KOPT-K1 (cell line): ENCODE results near the gene SOCS6.

Experiments used
- H3K27ac ChIP-seq: fragments of 200-600 bp; sonication (generic); 2 replicates; pipeline ENCODE4 v1.5.1; 2016; ENCODE audit warnings: antibody characterized with exemption, mild to moderate bottlenecking, low read depth, low read length; ENCODE audit not compliant: poor library complexity, severe bottlenecking
- H3K36me3 ChIP-seq: fragments of 200-600 bp; sonication (generic); 2 replicates; pipeline ENCODE4 v1.5.1; 2017; ENCODE audit warnings: antibody characterized with exemption, mild to moderate bottlenecking, low read length, moderate library complexity; ENCODE audit not compliant: insufficient read depth
- H3K9me3 ChIP-seq: fragments of 200-600 bp; sonication (generic); 2 replicates; pipeline ENCODE4 v1.5.1; 2017; ENCODE audit warnings: antibody characterized with exemption, low read length, mild to moderate bottlenecking; ENCODE audit not compliant: insufficient read depth, poor library complexity, severe bottlenecking

The SOCS6 gene

DNA sequence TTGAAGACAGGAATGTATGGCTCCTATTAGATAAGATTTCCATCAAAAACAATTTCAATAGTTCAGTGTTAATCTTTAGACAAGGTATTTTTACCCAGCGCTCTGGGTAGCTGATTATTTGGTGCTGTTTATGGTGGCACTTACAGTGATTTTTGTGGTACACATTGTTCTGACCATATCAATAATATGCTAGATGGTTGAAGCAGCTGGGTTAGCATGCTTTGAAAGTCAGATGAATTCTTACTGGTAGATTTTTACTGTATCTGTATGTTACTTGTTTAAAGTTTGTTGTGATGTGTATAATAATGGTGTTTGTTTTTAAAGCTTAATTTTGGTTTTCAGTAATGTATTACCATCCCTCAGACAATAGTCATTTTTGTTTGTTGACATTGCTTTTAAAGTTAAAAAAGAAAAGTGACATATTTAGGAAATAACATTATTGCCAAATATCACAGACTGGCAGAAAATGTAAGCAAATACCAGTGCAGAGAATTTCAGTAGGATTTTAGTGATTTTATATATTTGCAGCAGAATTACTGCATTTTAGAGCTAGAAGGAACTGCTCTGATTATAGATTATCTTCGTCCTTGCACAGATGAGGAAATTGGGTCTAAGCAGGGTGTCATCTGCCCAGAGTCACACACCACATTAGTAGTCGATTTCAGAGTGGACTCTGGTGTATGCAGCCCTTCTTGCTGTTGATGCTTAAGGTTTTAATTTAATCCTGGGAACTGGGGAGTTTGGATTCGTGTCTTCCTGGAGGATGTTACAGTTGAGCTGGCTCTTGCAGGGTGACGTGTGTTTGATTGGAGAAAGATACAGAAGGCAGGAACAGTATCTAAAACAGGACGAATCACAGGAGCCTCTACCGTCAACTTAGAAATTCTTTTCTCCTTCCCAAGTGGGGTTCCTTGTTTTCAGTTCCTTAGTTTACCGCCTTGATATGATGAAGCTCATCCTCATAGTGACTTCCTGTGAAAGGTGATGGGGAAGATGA lies 6.6 kb downstream of the SOCS6 start:
- H3K36me3 ChIP-seq = no peaks in the 10 kb centered on the region
- H3K27ac ChIP-seq = no peak overlapping the region
- no peaks in the 10 kb centered on the region for H3K9me3 ChIP-seq

DNA sequence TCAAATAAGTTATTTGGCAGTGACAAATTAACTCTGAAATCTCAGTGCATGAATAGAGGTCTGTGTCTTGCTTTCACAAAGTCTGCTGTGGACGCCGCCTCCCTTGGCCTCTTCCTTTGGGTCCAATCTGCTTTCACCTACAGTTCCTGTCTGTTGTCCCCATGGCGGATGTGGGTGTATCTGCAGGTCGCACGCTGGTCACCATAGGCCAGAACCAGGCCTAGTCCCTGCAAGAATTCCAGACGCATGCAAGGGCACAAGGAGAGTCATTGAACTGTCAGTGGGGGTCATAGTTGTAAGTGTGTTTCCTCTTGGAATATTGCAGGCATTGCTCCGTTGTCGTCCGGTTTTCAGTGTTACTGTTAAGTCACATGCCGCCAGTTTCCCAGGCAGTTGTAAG lies 7.4 kb downstream of the SOCS6 start:
- H3K27ac ChIP-seq = no peak overlapping the region
- H3K36me3 ChIP-seq = no peaks in the 10 kb centered on the region
- H3K9me3 ChIP-seq = no peaks in the 10 kb centered on the region

GRCh38 chr18:70296781-70297180 lies 7.9 kb downstream of the SOCS6 start:
- H3K27ac ChIP-seq = no peak overlapping the region
- no peaks in the 10 kb centered on the region for H3K9me3 ChIP-seq
- no peaks in the 10 kb centered on the region for H3K36me3 ChIP-seq

- Histone ChIP-seq H3K9me3 (no peaks in the 10 kb centered on the region), H3K27ac (no peak overlapping the region), H3K36me3 (no peaks in the 10 kb centered on the region)
Observed at GRCh38 chr18:70299393-70299792, 10.5 kb downstream of the SOCS6 start.

GRCh38 chr18:70301667-70302066 lies 12.8 kb downstream of the SOCS6 start:
- no peaks in the 10 kb centered on the region for H3K36me3 ChIP-seq
- no peaks in the 10 kb centered on the region for H3K9me3 ChIP-seq
- H3K27ac ChIP-seq = no peak overlapping the region

- Histone ChIP-seq H3K9me3 (peaks cover 9% of the 10 kb centered on the region), H3K36me3 (no peaks in the 10 kb centered on the region), H3K27ac (no peak overlapping the region)
Observed at GRCh38 chr18:70308555-70309294, 19.9 kb downstream of the SOCS6 start.

- H3K36me3 ChIP-seq = no peaks in the 10 kb centered on the region
- H3K27ac ChIP-seq = no peak overlapping the region
- H3K9me3 ChIP-seq = peaks cover 9% of the 10 kb centered on the region
Observed at GRCh38 chr18:70310560-70311320, 21.9 kb downstream of the SOCS6 start.

DNA sequence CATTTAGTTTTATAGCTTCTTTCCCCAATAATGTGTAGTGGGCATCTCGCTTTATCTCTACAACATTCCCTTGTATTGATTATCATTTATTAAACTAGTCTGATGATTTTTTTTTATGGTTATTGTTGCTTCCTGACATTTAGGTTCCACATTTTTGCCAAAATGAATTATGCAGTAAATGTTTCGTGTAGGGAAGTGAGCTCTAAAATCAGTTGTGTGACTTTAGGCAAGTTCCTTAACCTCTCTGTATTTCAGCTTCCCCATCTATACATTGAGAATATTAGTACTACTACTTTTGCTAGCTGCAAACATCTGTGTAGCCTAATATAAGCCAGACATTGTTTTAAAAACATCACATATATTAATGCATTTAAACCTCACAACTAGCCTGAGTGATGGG lies 22.9 kb downstream of the SOCS6 start:
- H3K27ac ChIP-seq = no peak overlapping the region
- peaks cover 9% of the 10 kb centered on the region for H3K9me3 ChIP-seq
- H3K36me3 ChIP-seq = no peaks in the 10 kb centered on the region

GRCh38 chr18:70313640-70314039 lies 24.8 kb downstream of the SOCS6 start:
- H3K27ac ChIP-seq = no peak overlapping the region
- no peaks in the 10 kb centered on the region for H3K36me3 ChIP-seq
- peaks cover 4% of the 10 kb centered on the region for H3K9me3 ChIP-seq

GRCh38 chr18:70314151-70314782 lies 25.4 kb downstream of the SOCS6 start:
- no peaks in the 10 kb centered on the region for H3K36me3 ChIP-seq
- no peak overlapping the region for H3K27ac ChIP-seq

DNA sequence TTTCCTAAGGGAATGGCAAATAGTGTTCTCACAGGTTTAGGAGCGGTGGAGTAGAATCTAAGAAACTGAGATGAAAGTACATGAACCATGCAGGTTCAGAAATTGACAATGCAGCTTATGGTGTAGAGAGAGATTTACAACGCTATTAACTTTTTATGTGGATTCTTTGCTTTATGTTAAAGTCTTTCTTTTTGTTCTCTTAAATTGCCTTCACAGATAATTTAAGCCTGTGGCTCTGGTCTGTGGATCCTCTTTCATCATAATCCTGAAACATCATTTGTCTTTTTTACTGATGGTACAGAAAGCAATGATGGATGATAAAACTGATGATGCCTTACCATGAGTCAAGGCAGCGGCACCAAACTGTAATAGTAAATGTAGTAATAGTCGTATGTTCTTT lies 30.3 kb downstream of the SOCS6 start:
- Histone ChIP-seq H3K36me3 (no peaks in the 10 kb centered on the region), H3K27ac (no peak overlapping the region), H3K9me3 (no peaks in the 10 kb centered on the region)

More at GRCh38 chr18:70314151-70314782, 25.4 kb downstream of the SOCS6 start:
- H3K9me3 ChIP-seq = no peaks in the 10 kb centered on the region

DNA sequence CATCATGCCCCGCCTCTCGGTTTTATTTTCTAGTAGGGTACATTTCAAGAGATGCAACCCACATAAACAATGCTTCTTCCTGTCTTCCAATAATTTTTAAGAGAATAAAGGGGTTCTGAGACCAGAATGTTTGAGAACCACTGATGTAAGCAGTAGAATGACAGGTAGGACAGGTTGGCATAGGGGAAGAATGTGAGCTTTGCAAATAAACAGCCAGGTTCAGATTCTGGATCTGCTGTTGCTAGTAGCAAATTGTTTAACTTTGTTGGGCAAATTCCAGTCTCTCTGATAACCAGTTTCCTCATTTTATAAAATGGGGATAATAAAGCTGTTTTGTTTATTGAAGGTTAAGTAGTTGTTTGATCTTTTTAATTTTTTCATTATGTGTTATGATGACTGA lies 32.8 kb downstream of the SOCS6 start:
- H3K27ac ChIP-seq = no peak overlapping the region
- peaks cover 15% of the 10 kb centered on the region; the same call in 1 of the 2 replicates for H3K36me3 ChIP-seq
- H3K9me3 ChIP-seq = no peaks in the 10 kb centered on the region

DNA sequence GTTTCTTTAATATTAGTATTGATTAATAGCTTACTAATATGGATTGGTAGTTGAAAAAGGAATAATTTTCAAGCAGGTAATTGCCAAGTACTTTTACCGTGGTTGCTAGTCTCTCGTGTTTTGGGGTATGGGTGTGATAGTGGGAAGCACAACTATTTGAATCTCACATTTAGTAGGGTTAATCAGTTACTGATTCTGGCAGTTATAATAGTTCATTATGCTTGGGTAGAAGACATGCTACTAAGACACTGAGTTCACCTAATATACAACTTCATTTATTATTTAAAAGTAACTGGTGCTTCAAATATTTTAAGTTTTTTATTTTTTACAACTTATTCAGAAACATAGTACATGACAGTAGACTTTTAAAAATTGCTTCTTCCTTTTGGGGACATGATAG lies 33.5 kb downstream of the SOCS6 start:
- Histone ChIP-seq H3K27ac (no peak overlapping the region), H3K36me3 (peaks cover 15% of the 10 kb centered on the region; the same call in 1 of the 2 replicates), H3K9me3 (no peaks in the 10 kb centered on the region)

GRCh38 chr18:70322928-70323327 lies 34.1 kb downstream of the SOCS6 start:
- Histone ChIP-seq H3K9me3 (no peaks in the 10 kb centered on the region), H3K36me3 (peaks cover 15% of the 10 kb centered on the region; the same call in 1 of the 2 replicates), H3K27ac (no peak overlapping the region)
